HEK293 (cell line): Measurements from ENCODE around the gene APOH.

Experiments used
- ATF2 ChIP-seq: fragments of 450-650 bp; formaldehyde crosslinking; IDR thresholded peaks from 2 replicates; pipeline ENCODE4 v1.5.1; 2016; ENCODE audit warnings: missing biosample characterization, missing genetic modification characterization, low read depth
- CTCF ChIP-seq: fragments of 450-650 bp; formaldehyde crosslinking; IDR thresholded peaks from 2 replicates; pipeline ENCODE4 v1.5.1; 2016; ENCODE audit warnings: missing biosample characterization, missing genetic modification characterization
- GLI2 ChIP-seq: fragments of 450-650 bp; formaldehyde crosslinking; IDR thresholded peaks from 2 replicates; pipeline ENCODE4; 2017; ENCODE audit warnings: missing biosample characterization, missing genetic modification characterization, low read depth, borderline replicate concordance
- SCRT1 ChIP-seq: fragments of 450-650 bp; formaldehyde crosslinking; IDR thresholded peaks from 2 replicates; pipeline ENCODE4 v1.5.1; 2016; ENCODE audit warnings: missing biosample characterization, missing genetic modification characterization, borderline replicate concordance
- YY2 ChIP-seq: fragments of 450-650 bp; formaldehyde crosslinking; IDR thresholded peaks from 2 replicates; pipeline ENCODE4 v1.5.1; 2016; ENCODE audit warnings: missing biosample characterization, missing genetic modification characterization
- ZNF174 ChIP-seq: fragments of 450-650 bp; formaldehyde crosslinking; IDR thresholded peaks from 2 replicates; pipeline ENCODE4 v1.5.0; 2017; ENCODE audit warnings: missing biosample characterization, mild to moderate bottlenecking, missing genetic modification characterization
- ZNF202 ChIP-seq: fragments of 450-650 bp; formaldehyde crosslinking; IDR thresholded peaks from 2 replicates; pipeline ENCODE4 v1.5.1; 2016; ENCODE audit warnings: missing biosample characterization, missing genetic modification characterization, borderline replicate concordance
- ZNF292 ChIP-seq: fragments of 450-650 bp; formaldehyde crosslinking; IDR thresholded peaks from 2 replicates; pipeline ENCODE4 v1.5.1; 2016; ENCODE audit warnings: low read depth, missing biosample characterization, missing genetic modification characterization, borderline replicate concordance
- ZNF549 ChIP-seq: fragments of 450-650 bp; IDR thresholded peaks from 2 replicates; pipeline ENCODE4 v1.5.1; 2018; ENCODE audit warnings: missing biosample characterization, missing genetic modification characterization, mild to moderate bottlenecking, inconsistent platforms, moderate library complexity
- ZNF660 ChIP-seq: fragments of 450-650 bp; IDR thresholded peaks from 2 replicates; pipeline ENCODE4 v1.5.1; 2018; ENCODE audit warnings: missing biosample characterization, mild to moderate bottlenecking, missing genetic modification characterization
- TF ChIP-seq, protein P1 (sequence below): fragments of 450-650 bp; formaldehyde crosslinking; IDR thresholded peaks from 2 replicates; pipeline ENCODE4 v1.5.1; 2016; ENCODE audit warnings: missing biosample characterization, missing genetic modification characterization, low read depth
- TF ChIP-seq, protein P2 (sequence below): fragments of 450-650 bp; formaldehyde crosslinking; IDR thresholded peaks from 2 replicates; pipeline ENCODE4 v1.5.1; 2016; ENCODE audit warnings: missing biosample characterization, missing genetic modification characterization

DNA sequence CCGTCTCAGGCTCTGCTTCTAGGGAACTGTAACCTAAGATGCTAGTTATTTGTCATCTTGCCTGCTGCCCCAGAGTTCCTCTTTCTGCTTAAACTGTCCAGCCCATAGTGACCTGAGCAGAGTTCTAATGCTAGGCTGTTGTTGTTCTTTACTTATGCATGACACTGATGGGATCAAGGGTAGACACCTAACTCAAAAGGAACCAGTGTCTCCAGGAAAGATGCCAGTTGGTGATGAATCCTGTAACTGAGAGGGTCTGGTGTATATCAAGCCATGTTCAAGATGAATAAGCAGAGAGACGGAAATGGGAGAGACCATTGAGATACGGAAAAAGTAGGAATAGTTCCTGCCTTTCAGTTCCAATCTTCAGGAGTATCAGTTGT is 13.7 kb downstream of the APOH start:
- TF ChIP-seq ZNF202 (tag by site-specific recombination), result no peak
- no peak for TF ChIP-seq GLI2 (tag by site-specific recombination)
- no peak for TF ChIP-seq ZNF292 (tag by site-specific recombination)
- no peak for TF ChIP-seq YY2 (tag by site-specific recombination)
- TF ChIP-seq, protein P1, sequence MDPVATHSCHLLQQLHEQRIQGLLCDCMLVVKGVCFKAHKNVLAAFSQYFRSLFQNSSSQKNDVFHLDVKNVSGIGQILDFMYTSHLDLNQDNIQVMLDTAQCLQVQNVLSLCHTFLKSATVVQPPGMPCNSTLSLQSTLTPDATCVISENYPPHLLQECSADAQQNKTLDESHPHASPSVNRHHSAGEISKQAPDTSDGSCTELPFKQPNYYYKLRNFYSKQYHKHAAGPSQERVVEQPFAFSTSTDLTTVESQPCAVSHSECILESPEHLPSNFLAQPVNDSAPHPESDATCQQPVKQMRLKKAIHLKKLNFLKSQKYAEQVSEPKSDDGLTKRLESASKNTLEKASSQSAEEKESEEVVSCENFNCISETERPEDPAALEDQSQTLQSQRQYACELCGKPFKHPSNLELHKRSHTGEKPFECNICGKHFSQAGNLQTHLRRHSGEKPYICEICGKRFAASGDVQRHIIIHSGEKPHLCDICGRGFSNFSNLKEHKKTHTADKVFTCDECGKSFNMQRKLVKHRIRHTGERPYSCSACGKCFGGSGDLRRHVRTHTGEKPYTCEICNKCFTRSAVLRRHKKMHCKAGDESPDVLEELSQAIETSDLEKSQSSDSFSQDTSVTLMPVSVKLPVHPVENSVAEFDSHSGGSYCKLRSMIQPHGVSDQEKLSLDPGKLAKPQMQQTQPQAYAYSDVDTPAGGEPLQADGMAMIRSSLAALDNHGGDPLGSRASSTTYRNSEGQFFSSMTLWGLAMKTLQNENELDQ, result no peak
- TF ChIP-seq, protein P2, sequence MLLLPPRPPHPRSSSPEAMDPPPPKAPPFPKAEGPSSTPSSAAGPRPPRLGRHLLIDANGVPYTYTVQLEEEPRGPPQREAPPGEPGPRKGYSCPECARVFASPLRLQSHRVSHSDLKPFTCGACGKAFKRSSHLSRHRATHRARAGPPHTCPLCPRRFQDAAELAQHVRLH, result no peak
- no peak for TF ChIP-seq ATF2 (tag by site-specific recombination)
- no peak for TF ChIP-seq CTCF (tag by site-specific recombination)
- TF ChIP-seq ZNF549 (tag by site-specific recombination), result no peak
- no peak for TF ChIP-seq ZNF174 (tag by site-specific recombination)
- no peak for TF ChIP-seq SCRT1 (tag by site-specific recombination)
- no peak for TF ChIP-seq ZNF660 (tag by site-specific recombination)
